Glutamatergic neuron (in vitro differentiated cells): ENCODE data around the gene SHISA8. TPM values are rescaled to one million over a fixed set of nuclear protein-coding genes. Genes with fewer than 3 reads are reported as not detected.

Experiments used
- DNase-seq: peaks from one replicate; pipeline ENCODE4 v3.0.0; 2022
- H3K27ac Mint-ChIP-seq: one replicate; pipeline ENCODE4 v1.8.0; 2020; ENCODE audit warnings: mild to moderate bottlenecking, mixed read lengths, inconsistent platforms; ENCODE audit not compliant: unreplicated experiment
- H3K27me3 Mint-ChIP-seq: one replicate; pipeline ENCODE4 v1.8.0; 2020; ENCODE audit warnings: mild to moderate bottlenecking, moderate library complexity, mixed read lengths, inconsistent platforms; ENCODE audit not compliant: unreplicated experiment
- H3K36me3 Mint-ChIP-seq: one replicate; pipeline ENCODE4 v1.8.0; 2020; ENCODE audit warnings: mild to moderate bottlenecking, mixed read lengths, inconsistent platforms; ENCODE audit not compliant: unreplicated experiment
- H3K4me1 Mint-ChIP-seq: one replicate; pipeline ENCODE4 v1.8.0; 2020; ENCODE audit warnings: mild to moderate bottlenecking, low read depth, mixed read lengths, inconsistent platforms; ENCODE audit not compliant: unreplicated experiment
- H3K4me3 Mint-ChIP-seq: one replicate; pipeline ENCODE4 v1.8.0; 2020; ENCODE audit warnings: mild to moderate bottlenecking, mixed read lengths, inconsistent platforms; ENCODE audit not compliant: unreplicated experiment
- H3K9me3 Mint-ChIP-seq: one replicate; pipeline ENCODE4 v1.8.0; 2020; ENCODE audit warnings: mild to moderate bottlenecking, moderate library complexity, mixed read lengths, inconsistent platforms; ENCODE audit not compliant: unreplicated experiment
- CTCF ChIP-seq: fragments of 200-600 bp; sonication (generic); IDR thresholded peaks from one replicate; pipeline ENCODE4 v1.5.0; 2021; ENCODE audit not compliant: partially characterized antibody, unreplicated experiment
- total RNA-seq: library from RNA; stranded (reverse); fragmentation: NEBNext Ultra II Directional; extraction: Animal tissue kit (Norgen Biotek cat#: 25700); gene quantifications from one replicate; pipeline ENCODE4 v1.2.1, GENCODE V29; 2021; ENCODE audit not compliant: unreplicated experiment

SHISA8 gene
- total RNA-seq, 1 donor from 2014 or later = not detected

- Mint-ChIP-seq H3K9me3 (peaks cover 8% of the 10 kb centered on the region), H3K4me3 (peak overlapping the region; percentile 21), H3K27me3 (peaks cover 30% of the 10 kb centered on the region), H3K4me1 (peaks cover 8% of the 10 kb centered on the region), H3K36me3 (no peaks in the 10 kb centered on the region), H3K27ac (no peak overlapping the region)
- no peak for DNase-seq
- TF ChIP-seq CTCF = no peak
Measured at GRCh38 chr22:41911001-41911611, 3.8 kb downstream of the SHISA8 start.

GRCh38 chr22:41910050-41911000, 4.5 kb downstream of the SHISA8 start:
- peak; percentile 60 for DNase-seq

DNA sequence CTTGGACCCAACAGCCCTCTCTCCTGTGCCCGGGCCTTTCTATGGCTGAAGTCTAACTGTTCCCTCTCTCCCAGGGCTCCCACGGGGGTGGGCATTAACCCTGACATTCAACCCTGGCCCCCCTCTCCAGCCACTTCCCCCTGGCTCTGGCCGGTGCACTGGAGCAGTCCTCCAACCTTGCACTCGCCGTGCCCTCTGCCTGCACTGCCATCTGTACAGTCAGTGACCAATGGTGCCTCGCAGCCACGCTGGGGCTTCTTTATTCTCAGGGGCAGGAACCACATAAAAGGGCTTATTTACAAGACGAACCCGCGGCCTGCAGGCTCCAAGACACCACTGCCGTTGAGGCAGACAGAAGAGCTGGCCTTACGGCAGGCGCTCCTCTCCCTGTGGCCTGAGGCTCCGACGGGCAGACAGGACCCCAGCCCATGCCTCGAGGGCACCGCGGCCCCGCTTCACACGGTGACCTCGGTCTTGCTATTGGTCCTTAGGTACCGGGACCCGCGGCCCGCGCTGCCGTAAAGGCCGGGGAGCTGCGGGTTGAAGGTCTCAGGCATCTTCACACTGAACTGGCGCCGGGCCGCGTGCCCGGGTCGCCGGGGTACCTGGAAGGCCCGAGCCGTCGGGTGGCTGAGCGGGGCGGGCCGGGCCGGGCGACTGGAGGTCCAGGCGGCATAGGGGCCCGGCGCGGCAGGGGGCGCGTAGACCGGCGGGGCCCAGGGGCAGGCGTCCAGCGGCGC, 5.4 kb downstream of the SHISA8 start:
- peak; percentile 43 for DNase-seq
- peaks cover 22% of the 10 kb centered on the region for H3K27me3 Mint-ChIP-seq
- peaks cover 4% of the 10 kb centered on the region for H3K9me3 Mint-ChIP-seq
- H3K4me1 Mint-ChIP-seq = peaks cover 6% of the 10 kb centered on the region
- H3K27ac Mint-ChIP-seq = no peak overlapping the region
- TF ChIP-seq CTCF = no peak
- no peaks in the 10 kb centered on the region for H3K36me3 Mint-ChIP-seq
- peak overlapping the region; percentile 68 for H3K4me3 Mint-ChIP-seq

More at GRCh38 chr22:41910050-41911000, 4.5 kb downstream of the SHISA8 start:
- peaks cover 6% of the 10 kb centered on the region for H3K4me1 Mint-ChIP-seq
- H3K27ac Mint-ChIP-seq = no peak overlapping the region
- peaks cover 4% of the 10 kb centered on the region for H3K9me3 Mint-ChIP-seq
- no peaks in the 10 kb centered on the region for H3K36me3 Mint-ChIP-seq
- TF ChIP-seq CTCF = no peak
- peaks cover 22% of the 10 kb centered on the region for H3K27me3 Mint-ChIP-seq
- H3K4me3 Mint-ChIP-seq = no peak overlapping the region

GRCh38 chr22:41908411-41909309, 6.2 kb downstream of the SHISA8 start:
- Mint-ChIP-seq H3K36me3 (no peaks in the 10 kb centered on the region), H3K4me1 (peaks cover 6% of the 10 kb centered on the region), H3K4me3 (no peak overlapping the region), H3K27ac (no peak overlapping the region), H3K27me3 (peaks cover 26% of the 10 kb centered on the region), H3K9me3 (peaks cover 4% of the 10 kb centered on the region)
- no peak for DNase-seq
- TF ChIP-seq CTCF = no peak
